Left ventricle myocardium superior (tissue), 1 donor: ENCODE data around the gene COMMD2. TPM values are rescaled to one million over a fixed set of nuclear protein-coding genes. Genes with fewer than 3 reads are reported as not detected.
A peak's percentile ranks its signal among the peaks of the same experiment; 100 is the strongest.

ENCODE experiments used
- ATAC-seq: fragments of 200-7000 bp; cut with Tn5 transposase; one replicate; pipeline ENCODE4 v1.9.1; 2020; ENCODE audit warnings: mild to moderate bottlenecking, moderate library complexity
- DNase-seq: peaks from one replicate; pipeline ENCODE4 v3.0.0-alpha.2; 2020
- intact Hi-C: fragments of 100-400 bp; cut with micrococcal nuclease; formaldehyde crosslinking; loops from one replicate; pipeline ENCODE4 v1.11.0; 2022
- long read RNA-seq: library from polyadenylated mRNA; unstranded; transcript quantifications from one replicate; pipeline ENCODE4 v2.0.0, GENCODE V29; 2021
- total RNA-seq: library from RNA; stranded (reverse); fragmentation: NEBNext Ultra II Directional; extraction: Animal tissue kit (Norgen Biotek cat#: 25700); gene quantifications from one replicate; pipeline ENCODE4 v1.2.1, GENCODE V29; 2021
- donor health status: DM: no; HTN: yes; CAD: no; lungs with severe emphysema.

The COMMD2 gene
- total RNA-seq = 16.8 TPM
- long read RNA-seq, transcript COMMD2-203 (5 exons, 3,706 nt) = major isoform, 30 of 34 reads
- long read RNA-seq, partial matches to known transcripts = 1 of 34 reads
- long read RNA-seq, other reads (novel, unspliced or antisense) = 0 of 34 reads

GRCh38 chr3:149752051-149752787, at the start of gene COMMD2:
TSS of gene COMMD2 (minus strand) at chr3:149752489. CDS start at chr3:149752444, 45 bp downstream.
- DNase-seq = peak; percentile 82
- peak; percentile 100 for ATAC-seq
- intact Hi-C loops = no loop called here

- ATAC-seq (no peak), DNase-seq (no peak)
- intact Hi-C loops = no loop called here
Observed at GRCh38 chr3:149801639-149802038, 49.4 kb upstream of the COMMD2 start.

DNA sequence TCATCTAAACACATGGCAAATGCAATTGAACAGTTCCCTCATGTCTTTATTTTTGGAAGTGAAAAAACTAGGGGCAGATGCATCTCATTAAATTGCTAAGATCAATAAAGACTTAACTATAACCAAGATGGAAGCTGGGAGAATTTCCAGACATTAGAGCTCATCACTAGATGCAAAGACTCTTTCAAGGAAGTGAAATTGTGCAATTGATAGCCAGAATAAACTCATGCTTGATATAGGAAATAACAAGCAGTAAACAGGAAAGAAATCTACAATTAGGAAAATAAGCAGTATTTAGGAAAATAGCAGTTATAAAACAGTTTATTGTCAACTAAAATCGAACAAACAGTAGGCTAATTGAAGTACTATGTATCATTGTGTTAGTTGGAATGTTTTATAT, 48.9 kb upstream of the COMMD2 start:
- intact Hi-C loops = no loop called here

GRCh38 chr3:149800693-149801092, 48.4 kb upstream of the COMMD2 start:
- DNase-seq = no peak
- ATAC-seq = no peak
- intact Hi-C loops = no loop called here

More for the DNA sequence above, 48.9 kb upstream of the COMMD2 start:
- ATAC-seq (no peak), DNase-seq (no peak)

GRCh38 chr3:149796026-149796425, 43.7 kb upstream of the COMMD2 start:
- DNase-seq (no peak), ATAC-seq (no peak)
- intact Hi-C loops = no loop called here

DNA sequence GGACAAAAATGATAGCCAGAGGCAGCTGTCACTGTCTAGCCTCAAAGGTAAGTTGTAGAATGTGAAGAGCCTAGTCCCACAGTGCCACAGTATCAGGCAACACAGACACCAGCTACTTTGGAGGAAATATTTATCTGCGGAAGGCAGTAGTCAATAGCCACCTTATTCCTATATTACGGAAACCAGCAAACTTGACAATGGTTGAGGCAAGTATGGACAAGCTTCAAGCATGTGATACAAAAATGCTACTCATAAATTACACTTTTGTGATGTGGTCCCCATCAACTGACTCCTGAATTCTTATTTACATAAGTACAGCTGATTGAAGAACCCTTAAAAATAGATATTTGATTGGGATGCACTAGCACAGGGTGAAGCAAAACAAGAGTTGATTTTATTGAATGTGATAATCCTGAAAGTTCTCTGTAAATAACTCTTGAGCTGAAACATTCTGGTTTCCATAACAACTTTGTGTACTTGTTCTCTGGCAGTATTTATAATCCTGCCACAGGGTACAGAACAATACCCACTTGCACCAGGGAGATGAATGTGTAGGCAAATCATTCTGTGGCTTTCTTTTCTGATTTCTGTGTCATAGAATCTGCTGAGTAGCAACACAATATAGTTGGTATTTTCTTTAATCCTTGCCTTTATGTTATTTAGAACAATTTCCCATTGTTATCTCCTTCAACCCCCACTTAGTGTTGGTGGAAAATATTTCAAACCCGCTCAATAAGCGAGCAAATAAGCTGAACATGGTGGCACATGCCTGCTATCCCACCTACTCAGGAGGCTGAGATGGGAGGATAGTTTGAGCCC, 40.4 kb upstream of the COMMD2 start, which contains the start of gene ANKUB1:
ANKUB1 (minus strand) TSS at position 103 of the 819 bp plus-strand sequence. CDS start 188 bp downstream, outside the sequence.
- intact Hi-C loops = no loop called here
- DNase-seq = no peak
- no peak for ATAC-seq

GRCh38 chr3:149790698-149791097, 38.4 kb upstream of the COMMD2 start:
- no peak for ATAC-seq
- intact Hi-C loops = no loop called here

GRCh38 chr3:149790268-149790667, 38.0 kb upstream of the COMMD2 start:
- DNase-seq (no peak), ATAC-seq (no peak)
- intact Hi-C loops = no loop called here

More at GRCh38 chr3:149790698-149791097, 38.4 kb upstream of the COMMD2 start:
- no peak for DNase-seq

- no peak for DNase-seq
- intact Hi-C loops = no loop called here
- no peak for ATAC-seq
Observed at GRCh38 chr3:149784064-149784704, 31.9 kb upstream of the COMMD2 start.

DNA sequence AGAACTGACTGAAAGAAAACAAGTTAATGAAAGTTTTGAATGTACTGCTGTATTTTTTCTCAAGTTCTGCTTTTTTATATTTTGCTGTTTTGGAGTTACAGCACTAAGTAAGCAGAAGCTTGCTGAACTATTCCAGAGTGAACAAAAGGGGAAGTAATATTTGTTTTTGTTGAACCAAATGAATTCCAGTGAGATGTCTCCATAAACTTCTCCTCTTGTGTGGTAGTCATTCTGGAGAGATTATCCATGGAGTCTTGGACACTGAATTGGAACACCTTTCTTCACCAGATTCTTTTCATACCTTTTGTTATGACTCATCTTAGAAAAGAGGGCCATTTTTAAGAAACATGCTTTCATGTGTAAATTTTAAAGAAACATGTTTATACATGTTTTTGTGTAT, 31.3 kb upstream of the COMMD2 start:
- ATAC-seq = no peak
- DNase-seq = no peak
- intact Hi-C loops = no loop called here

GRCh38 chr3:149781741-149782140, 29.5 kb upstream of the COMMD2 start:
- DNase-seq (no peak), ATAC-seq (no peak)
- intact Hi-C loops = no loop called here

- DNase-seq = no peak
- intact Hi-C loops = no loop called here
- no peak for ATAC-seq
Observed at GRCh38 chr3:149781211-149781610, 28.9 kb upstream of the COMMD2 start.

- DNase-seq = no peak
- ATAC-seq = no peak
- intact Hi-C loops = no loop called here
Observed at GRCh38 chr3:149777414-149778214, 25.3 kb upstream of the COMMD2 start.

DNA sequence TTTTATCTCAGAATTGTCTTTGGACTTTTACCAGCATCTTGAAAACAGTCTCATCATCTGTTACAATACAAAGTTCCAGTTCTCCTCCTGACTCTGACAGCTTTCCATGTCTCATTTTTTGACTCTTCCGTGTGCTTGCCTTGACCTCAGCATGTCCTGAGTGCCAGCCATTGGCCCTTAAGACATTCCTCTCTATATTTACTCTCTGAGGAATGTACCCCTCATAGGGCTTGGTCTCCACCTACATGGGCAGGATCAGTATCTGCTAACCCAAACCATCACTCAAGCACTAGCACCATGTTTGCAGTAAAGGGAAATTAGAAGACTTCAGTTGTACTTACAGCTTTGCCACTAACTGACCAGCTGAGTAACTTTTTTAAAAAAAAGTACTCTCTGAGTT, 23.9 kb upstream of the COMMD2 start:
- ATAC-seq = no peak
- intact Hi-C loops = no loop called here

GRCh38 chr3:149772861-149773260, 20.6 kb upstream of the COMMD2 start:
- DNase-seq (no peak), ATAC-seq (no peak)
- intact Hi-C loops = no loop called here

More for the DNA sequence above, 23.9 kb upstream of the COMMD2 start:
- DNase-seq = no peak

- ATAC-seq = peak; percentile 66
- intact Hi-C loops = no loop called here
- DNase-seq = no peak
Observed at GRCh38 chr3:149771652-149772271, 19.5 kb upstream of the COMMD2 start.

- no peak for DNase-seq
- no peak for ATAC-seq
Observed at GRCh38 chr3:149770246-149770645, 18.0 kb upstream of the COMMD2 start.

DNA sequence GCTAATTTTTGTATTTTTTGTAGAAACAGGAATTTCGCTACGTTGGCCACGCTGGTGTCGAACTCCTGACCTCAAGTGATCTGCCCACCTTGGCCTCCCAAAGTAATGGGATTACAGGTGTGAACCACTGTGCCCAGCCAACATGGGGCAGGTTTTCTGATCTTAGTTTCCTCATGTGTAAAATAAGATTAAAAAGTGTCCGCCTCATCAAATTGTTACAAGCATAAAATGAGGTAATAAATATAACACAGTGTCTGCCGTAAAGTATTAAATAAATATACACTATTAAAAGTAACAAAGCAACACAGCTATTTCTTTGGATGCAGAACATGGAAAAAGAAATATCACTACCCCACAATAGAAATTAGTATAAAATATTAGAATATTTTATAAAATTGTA, 16.4 kb upstream of the COMMD2 start:
- DNase-seq (no peak), ATAC-seq (no peak)
- intact Hi-C loops = no loop called here

More at GRCh38 chr3:149770246-149770645, 18.0 kb upstream of the COMMD2 start:
- intact Hi-C loops = no loop called here
